PC-3 (cell line): ENCODE results near the gene LIMK1.

ENCODE experiments used
- EZH2phosphoT487 ChIP-seq: fragments of 300-600 bp; sonication (generic); IDR thresholded peaks from 2 replicates; pipeline ENCODE4 v1.6.1; 2018; ENCODE audit warnings: mild to moderate bottlenecking, antibody characterized with exemption, low read length, borderline replicate concordance
- TF ChIP-seq, protein P1 (sequence below): fragments of 300-600 bp; sonication (generic); conservative IDR thresholded peaks from 2 replicates; pipeline ENCODE4 v1.5.1; 2017; ENCODE audit warnings: antibody characterized with exemption, low read depth, mild to moderate bottlenecking, low read length

DNA sequence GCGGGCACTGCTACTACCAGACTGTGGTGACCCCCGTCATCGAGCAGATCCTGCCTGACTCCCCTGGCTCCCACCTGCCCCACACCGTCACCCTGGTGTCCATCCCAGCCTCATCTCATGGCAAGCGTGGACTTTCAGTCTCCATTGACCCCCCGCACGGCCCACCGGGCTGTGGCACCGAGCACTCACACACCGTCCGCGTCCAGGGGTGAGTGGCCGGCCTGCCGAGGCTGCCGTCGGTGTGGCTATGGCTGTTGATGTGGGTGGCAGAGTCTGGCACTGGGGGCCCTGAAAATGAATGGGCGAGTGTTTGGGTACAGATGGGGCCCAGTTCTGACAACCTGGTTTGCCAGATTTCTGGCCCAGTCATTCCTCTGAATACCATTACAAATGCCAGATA, 15.4 kb downstream of the LIMK1 start:
- TF ChIP-seq, protein P1, sequence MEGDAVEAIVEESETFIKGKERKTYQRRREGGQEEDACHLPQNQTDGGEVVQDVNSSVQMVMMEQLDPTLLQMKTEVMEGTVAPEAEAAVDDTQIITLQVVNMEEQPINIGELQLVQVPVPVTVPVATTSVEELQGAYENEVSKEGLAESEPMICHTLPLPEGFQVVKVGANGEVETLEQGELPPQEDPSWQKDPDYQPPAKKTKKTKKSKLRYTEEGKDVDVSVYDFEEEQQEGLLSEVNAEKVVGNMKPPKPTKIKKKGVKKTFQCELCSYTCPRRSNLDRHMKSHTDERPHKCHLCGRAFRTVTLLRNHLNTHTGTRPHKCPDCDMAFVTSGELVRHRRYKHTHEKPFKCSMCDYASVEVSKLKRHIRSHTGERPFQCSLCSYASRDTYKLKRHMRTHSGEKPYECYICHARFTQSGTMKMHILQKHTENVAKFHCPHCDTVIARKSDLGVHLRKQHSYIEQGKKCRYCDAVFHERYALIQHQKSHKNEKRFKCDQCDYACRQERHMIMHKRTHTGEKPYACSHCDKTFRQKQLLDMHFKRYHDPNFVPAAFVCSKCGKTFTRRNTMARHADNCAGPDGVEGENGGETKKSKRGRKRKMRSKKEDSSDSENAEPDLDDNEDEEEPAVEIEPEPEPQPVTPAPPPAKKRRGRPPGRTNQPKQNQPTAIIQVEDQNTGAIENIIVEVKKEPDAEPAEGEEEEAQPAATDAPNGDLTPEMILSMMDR: no peak
- TF ChIP-seq EZH2phosphoT487: no peak
